Neural progenitor cell (in vitro differentiated cells): ENCODE data around the gene ANGEL1. TPM values are rescaled to one million over a fixed set of nuclear protein-coding genes. Genes with fewer than 3 reads are reported as not detected.
A peak's percentile ranks its signal among the peaks of the same experiment; 100 is the strongest.

Experiments used
- DNase-seq: peaks from one replicate; pipeline ENCODE4 v3.0.0-alpha.2; 2016; ENCODE audit warnings: low spot score
- H2AFZ ChIP-seq: fragments of 200-600 bp; sonication (generic); replicated peaks from 2 replicates; pipeline ENCODE4 v1.6.1; 2016; ENCODE audit warnings: antibody characterized with exemption
- H3F3A ChIP-seq: fragments of 200-600 bp; sonication (generic); 2 replicates; pipeline ENCODE4 v1.6.1; 2016; ENCODE audit warnings: antibody characterized with exemption, low read depth
- H3K27ac ChIP-seq: fragments of 200-600 bp; sonication (generic); 2 replicates; pipeline ENCODE4 v1.5.1; 2016; ENCODE audit warnings: mild to moderate bottlenecking
- H3K27me3 ChIP-seq: fragments of 200-600 bp; sonication (generic); 2 replicates; pipeline ENCODE4 v1.6.1; 2016; ENCODE audit warnings: mild to moderate bottlenecking, moderate library complexity
- H3K36me3 ChIP-seq: fragments of 200-600 bp; sonication (generic); 2 replicates; pipeline ENCODE4 v1.5.1; 2016
- H3K4me1 ChIP-seq: fragments of 200-600 bp; sonication (generic); 2 replicates; pipeline ENCODE4 v1.6.1; 2016; ENCODE audit warnings: mixed run types
- H3K4me2 ChIP-seq: fragments of 200-600 bp; sonication (generic); 2 replicates; pipeline ENCODE4 v1.6.1; 2016
- H3K4me3 ChIP-seq: fragments of 200-600 bp; sonication (generic); 2 replicates; pipeline ENCODE4 v1.5.1; 2016
- H3K79me2 ChIP-seq: fragments of 200-600 bp; sonication (generic); 2 replicates; pipeline ENCODE4 v1.6.1; 2016; ENCODE audit warnings: low read depth
- H3K9ac ChIP-seq: fragments of 200-600 bp; sonication (generic); 2 replicates; pipeline ENCODE4 v1.6.1; 2016
- H3K9me3 ChIP-seq: fragments of 200-600 bp; sonication (generic); 2 replicates; pipeline ENCODE4 v1.5.1; 2016; ENCODE audit warnings: low read depth
- H4K20me1 ChIP-seq: fragments of 200-600 bp; sonication (generic); 2 replicates; pipeline ENCODE4 v1.6.1; 2016; ENCODE audit warnings: low read depth
- H3K27ac Mint-ChIP-seq: 3 replicates; pipeline ENCODE4 v1.8.0; 2021; ENCODE audit warnings: mixed read lengths
- H3K27me3 Mint-ChIP-seq: 2 replicates; pipeline ENCODE4 v1.8.0; 2022; ENCODE audit warnings: low read depth, mild to moderate bottlenecking, inconsistent platforms, moderate library complexity, mixed read lengths; ENCODE audit not compliant: insufficient read depth
- H3K36me3 Mint-ChIP-seq: 3 replicates; pipeline ENCODE4 v1.8.0; 2021; ENCODE audit warnings: mixed read lengths
- H3K4me1 Mint-ChIP-seq: 3 replicates; pipeline ENCODE4 v1.8.0; 2021; ENCODE audit warnings: mixed read lengths
- H3K4me3 Mint-ChIP-seq: 3 replicates; pipeline ENCODE4 v1.8.0; 2021; ENCODE audit warnings: mild to moderate bottlenecking, moderate library complexity, mixed read lengths
- H3K9me3 Mint-ChIP-seq: 3 replicates; pipeline ENCODE4 v1.8.0; 2020; ENCODE audit warnings: mixed read lengths
- EZH2 ChIP-seq: fragments of 200-600 bp; sonication (generic); IDR thresholded peaks from 2 replicates; pipeline ENCODE4 v1.6.1; 2017; ENCODE audit warnings: antibody characterized with exemption, mild to moderate bottlenecking, moderate library complexity
- EZH2phosphoT487 ChIP-seq: fragments of 200-600 bp; sonication (generic); IDR thresholded peaks from 2 replicates; pipeline ENCODE4 v1.6.1; 2017; ENCODE audit warnings: antibody characterized with exemption
- total RNA-seq: library from RNA; depleted of rRNA; stranded (reverse); fragments of >200 nt; gene quantifications from 2 replicates; pipeline ENCODE4 v1.2.3, GENCODE V29; 2015; ENCODE audit warnings: low replicate concordance
- TF ChIP-seq, protein P1 (sequence below): fragments of 200-600 bp; sonication (generic); IDR thresholded peaks from 2 replicates; pipeline ENCODE4 v1.5.1; 2017; ENCODE audit warnings: antibody characterized with exemption, mild to moderate bottlenecking

The ANGEL1 gene
- total RNA-seq, 1 donor from 2014 or later = 23.2 TPM

DNA sequence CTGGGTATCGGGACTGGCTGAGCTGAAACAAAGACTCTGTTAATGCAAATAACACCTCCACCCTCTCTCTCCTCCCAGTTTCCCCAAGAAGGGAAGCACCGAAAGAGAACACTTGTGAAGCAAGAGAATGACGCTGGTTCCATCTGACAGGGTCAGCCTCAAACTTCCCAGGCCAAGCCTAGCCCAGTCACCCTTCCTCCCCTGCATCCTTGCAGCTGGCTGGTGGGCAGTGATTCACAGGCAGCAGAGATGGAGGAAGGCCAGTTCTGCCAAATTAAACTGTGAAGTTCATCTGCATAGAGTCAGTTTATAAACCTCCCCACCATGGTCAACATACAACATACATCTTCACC is 16.3 kb upstream of the ANGEL1 start:
- no peak overlapping the region for H3K27ac ChIP-seq
- no peak overlapping the region for H3K4me2 ChIP-seq
- peaks cover 17% of the 10 kb centered on the region for H3K4me1 Mint-ChIP-seq
- peaks cover 2% of the 10 kb centered on the region for H3K36me3 Mint-ChIP-seq
- peaks cover 21% of the 10 kb centered on the region for H3K4me1 ChIP-seq
- H3K9ac ChIP-seq = no peak overlapping the region
- no peak for TF ChIP-seq EZH2
- TF ChIP-seq EZH2phosphoT487 = no peak
- TF ChIP-seq, protein P1, sequence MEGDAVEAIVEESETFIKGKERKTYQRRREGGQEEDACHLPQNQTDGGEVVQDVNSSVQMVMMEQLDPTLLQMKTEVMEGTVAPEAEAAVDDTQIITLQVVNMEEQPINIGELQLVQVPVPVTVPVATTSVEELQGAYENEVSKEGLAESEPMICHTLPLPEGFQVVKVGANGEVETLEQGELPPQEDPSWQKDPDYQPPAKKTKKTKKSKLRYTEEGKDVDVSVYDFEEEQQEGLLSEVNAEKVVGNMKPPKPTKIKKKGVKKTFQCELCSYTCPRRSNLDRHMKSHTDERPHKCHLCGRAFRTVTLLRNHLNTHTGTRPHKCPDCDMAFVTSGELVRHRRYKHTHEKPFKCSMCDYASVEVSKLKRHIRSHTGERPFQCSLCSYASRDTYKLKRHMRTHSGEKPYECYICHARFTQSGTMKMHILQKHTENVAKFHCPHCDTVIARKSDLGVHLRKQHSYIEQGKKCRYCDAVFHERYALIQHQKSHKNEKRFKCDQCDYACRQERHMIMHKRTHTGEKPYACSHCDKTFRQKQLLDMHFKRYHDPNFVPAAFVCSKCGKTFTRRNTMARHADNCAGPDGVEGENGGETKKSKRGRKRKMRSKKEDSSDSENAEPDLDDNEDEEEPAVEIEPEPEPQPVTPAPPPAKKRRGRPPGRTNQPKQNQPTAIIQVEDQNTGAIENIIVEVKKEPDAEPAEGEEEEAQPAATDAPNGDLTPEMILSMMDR = no peak
- no peaks in the 10 kb centered on the region for H4K20me1 ChIP-seq
- peak overlapping the region; percentile 57 for H3K27ac Mint-ChIP-seq
- peaks cover 7% of the 10 kb centered on the region for H3K27me3 Mint-ChIP-seq
- no peak overlapping the region for H3K4me3 ChIP-seq
- no peak overlapping the region for H3K4me3 Mint-ChIP-seq
- no peaks in the 10 kb centered on the region for H3K9me3 Mint-ChIP-seq
- H3K9me3 ChIP-seq = no peaks in the 10 kb centered on the region
- H3K36me3 ChIP-seq = no peaks in the 10 kb centered on the region
- no peaks in the 10 kb centered on the region for H3F3A ChIP-seq
- no peak for DNase-seq
- no peaks in the 10 kb centered on the region for H3K79me2 ChIP-seq
- H2AFZ ChIP-seq = peak overlapping the region; percentile 74
- H3K27me3 ChIP-seq = no peaks in the 10 kb centered on the region

DNA sequence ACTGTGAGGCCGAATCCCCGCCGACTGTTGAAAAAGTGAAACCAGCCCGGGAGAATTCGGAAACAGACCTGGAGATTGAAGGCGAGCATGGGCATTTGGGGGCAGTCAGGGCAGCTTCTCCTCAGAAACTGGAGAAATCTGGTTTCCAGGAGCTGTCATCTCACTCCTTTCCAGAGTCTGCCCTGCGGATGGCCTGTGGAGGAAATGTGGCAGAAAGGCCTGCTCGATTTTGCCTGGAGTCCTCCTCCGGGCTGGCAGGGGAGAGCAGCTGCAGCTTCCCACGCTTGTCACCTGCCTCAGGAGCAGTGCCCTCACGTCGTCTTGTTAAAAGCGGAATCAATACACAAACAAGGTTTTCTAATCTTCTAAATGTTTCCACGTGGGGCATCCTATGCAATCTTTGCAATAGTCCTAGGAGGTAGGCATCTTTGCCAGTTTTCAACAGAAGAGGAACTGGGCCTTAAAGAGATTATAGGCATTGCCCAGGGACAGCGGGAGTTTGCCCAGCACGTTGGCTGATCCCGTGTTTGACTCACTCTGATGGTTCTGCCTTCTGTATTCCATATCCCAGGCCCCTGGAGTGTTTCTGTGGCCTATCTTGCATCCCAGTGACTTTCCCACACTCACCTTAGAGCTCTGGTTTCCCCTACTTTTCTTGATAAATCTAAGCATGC is 15.8 kb upstream of the ANGEL1 start:
- no peak for DNase-seq
- Mint-ChIP-seq H3K4me3 (no peak overlapping the region), H3K27ac (peak overlapping the region; percentile 57), H3K4me1 (peaks cover 15% of the 10 kb centered on the region), H3K27me3 (peaks cover 7% of the 10 kb centered on the region), H3K36me3 (peaks cover 2% of the 10 kb centered on the region), H3K9me3 (no peaks in the 10 kb centered on the region)
- H3K27ac ChIP-seq = no peak overlapping the region
- no peaks in the 10 kb centered on the region for H3K79me2 ChIP-seq
- H3K27me3 ChIP-seq = no peaks in the 10 kb centered on the region
- TF ChIP-seq, protein P1 = no peak
- TF ChIP-seq EZH2phosphoT487 (no peak), EZH2 (no peak)
- H2AFZ ChIP-seq = peak overlapping the region; percentile 74
- peaks cover 20% of the 10 kb centered on the region for H3K4me1 ChIP-seq
- H3K4me3 ChIP-seq = no peak overlapping the region
- no peak overlapping the region for H3K9ac ChIP-seq
- H3K4me2 ChIP-seq = no peak overlapping the region
- H3K9me3 ChIP-seq = no peaks in the 10 kb centered on the region
- H3F3A ChIP-seq = no peaks in the 10 kb centered on the region
- no peaks in the 10 kb centered on the region for H3K36me3 ChIP-seq
- H4K20me1 ChIP-seq = no peaks in the 10 kb centered on the region

DNA sequence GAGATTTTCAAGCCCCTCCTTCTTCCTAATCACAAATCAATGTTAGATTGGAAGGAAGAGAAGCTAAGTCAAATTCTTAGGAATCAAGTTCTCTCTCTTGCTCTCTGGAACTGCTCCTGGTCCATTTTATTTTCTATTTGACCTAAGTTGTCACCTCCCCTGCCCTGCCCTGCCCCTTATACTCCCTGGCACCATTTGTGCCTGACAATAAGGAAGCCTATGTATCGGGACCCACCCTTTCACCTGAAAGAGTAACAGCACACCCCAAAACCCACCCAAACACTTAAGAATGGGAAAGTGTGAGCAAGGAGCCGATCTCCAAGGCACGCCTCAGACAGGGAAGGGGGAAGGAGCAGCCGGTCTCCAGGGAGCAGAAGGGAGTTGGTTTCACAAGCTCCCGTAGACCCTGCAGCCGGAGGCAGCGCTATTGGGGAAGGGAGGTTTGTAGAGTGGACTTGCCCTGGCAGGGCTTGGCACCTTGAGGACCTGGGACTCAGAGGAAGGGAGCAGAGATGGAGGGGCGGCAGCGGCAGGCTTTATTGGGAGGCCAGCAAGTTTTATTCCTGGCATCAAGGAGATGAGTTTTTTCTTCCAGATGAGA is 15.1 kb upstream of the ANGEL1 start:
- Mint-ChIP-seq H3K4me3 (no peak overlapping the region), H3K27me3 (peaks cover 7% of the 10 kb centered on the region), H3K9me3 (no peaks in the 10 kb centered on the region), H3K36me3 (peaks cover 2% of the 10 kb centered on the region), H3K27ac (no peak overlapping the region), H3K4me1 (peaks cover 14% of the 10 kb centered on the region)
- H3K9ac ChIP-seq = no peak overlapping the region
- no peak for DNase-seq
- no peaks in the 10 kb centered on the region for H3K79me2 ChIP-seq
- H3K4me3 ChIP-seq = no peak overlapping the region
- no peaks in the 10 kb centered on the region for H4K20me1 ChIP-seq
- no peak overlapping the region for H3K27ac ChIP-seq
- H3K9me3 ChIP-seq = no peaks in the 10 kb centered on the region
- H3F3A ChIP-seq = no peaks in the 10 kb centered on the region
- H3K4me2 ChIP-seq = no peak overlapping the region
- no peaks in the 10 kb centered on the region for H3K27me3 ChIP-seq
- TF ChIP-seq EZH2 (no peak), EZH2phosphoT487 (no peak)
- peaks cover 20% of the 10 kb centered on the region for H3K4me1 ChIP-seq
- no peak overlapping the region for H2AFZ ChIP-seq
- no peaks in the 10 kb centered on the region for H3K36me3 ChIP-seq

DNA sequence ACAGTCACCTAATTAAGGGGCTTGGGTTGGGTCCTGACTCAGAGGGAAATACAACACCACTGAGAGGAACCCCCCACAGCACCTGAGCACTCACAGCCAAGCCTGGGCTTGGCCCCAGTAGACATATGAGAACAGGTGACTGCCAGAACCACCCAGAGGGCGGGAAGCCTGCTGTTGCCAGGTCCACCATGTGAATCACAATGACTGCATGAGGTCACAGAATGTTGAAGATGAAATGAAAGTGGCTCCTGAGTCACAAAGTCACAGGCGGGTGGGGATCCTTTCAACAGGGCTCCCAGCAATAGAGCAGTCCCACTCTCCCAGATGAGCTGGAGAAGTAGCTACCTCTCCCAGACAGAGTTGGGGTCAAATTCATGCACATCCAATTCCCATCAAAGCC is 13.4 kb upstream of the ANGEL1 start, which contains the start of gene LRRC74A:
TSS of gene LRRC74A (plus strand) at position 287 of the 400 bp plus-strand sequence. CDS start 290 bp downstream, outside the sequence.
- H3F3A ChIP-seq = no peaks in the 10 kb centered on the region
- no peak within 1 kb of the TSS for H2AFZ ChIP-seq
- peaks cover 20% of the 10 kb centered on the region for H3K4me1 ChIP-seq
- no peaks in the 10 kb centered on the region for H3K9me3 ChIP-seq
- no peak within 1 kb of the TSS for H3K4me3 ChIP-seq
- Mint-ChIP-seq H3K4me3 (no peak within 1 kb of the TSS), H3K9me3 (no peaks in the 10 kb centered on the region), H3K27me3 (peaks cover 7% of the 10 kb centered on the region), H3K27ac (no peak within 1 kb of the TSS), H3K36me3 (no peaks in the 10 kb centered on the region), H3K4me1 (peaks cover 14% of the 10 kb centered on the region)
- no peaks in the 10 kb centered on the region for H3K36me3 ChIP-seq
- DNase-seq = no peak
- no peaks in the 10 kb centered on the region for H3K27me3 ChIP-seq
- H3K79me2 ChIP-seq = no peaks in the 10 kb centered on the region
- H3K9ac ChIP-seq = no peak within 1 kb of the TSS
- H4K20me1 ChIP-seq = no peaks in the 10 kb centered on the region
- no peak within 1 kb of the TSS for H3K4me2 ChIP-seq
- no peak within 1 kb of the TSS for H3K27ac ChIP-seq
- TF ChIP-seq EZH2phosphoT487 (no peak), EZH2 (no peak)
- TF ChIP-seq, protein P1 = no peak
